ENCODE results near the gene FNDC3B.

The FNDC3B gene

GRCh38 chr3:172125053-172125452 lies 85.7 kb downstream of the FNDC3B start:
- DNase-seq (ENCODE audit: low spot score): no peak

GRCh38 chr3:172125963-172126457 lies 86.6 kb downstream of the FNDC3B start:
- DNase-seq (ENCODE audit: low spot score): peak; percentile 85
- TF ChIP-seq CTCF (IDR thresholded peaks at IDR 0.05): no peak
- H3K4me3 ChIP-seq: no peak overlapping the region
- H3K27ac ChIP-seq: peak overlapping the region; percentile 63 to 70

More at GRCh38 chr3:172125053-172125452, 85.7 kb downstream of the FNDC3B start:
- no peak for TF ChIP-seq CTCF (IDR thresholded peaks at IDR 0.05)
- H3K4me3 ChIP-seq: no peak overlapping the region
- H3K27ac ChIP-seq: peak overlapping the region; percentile 63 to 70

GRCh38 chr3:172126741-172127140 lies 87.4 kb downstream of the FNDC3B start:
- Histone ChIP-seq H3K27ac (peak overlapping the region; percentile 63 to 70), H3K4me3 (no peak overlapping the region)
- no peak for DNase-seq (ENCODE audit: low spot score)
- no peak for TF ChIP-seq CTCF (IDR thresholded peaks at IDR 0.05)

- no peak for TF ChIP-seq CTCF (IDR thresholded peaks at IDR 0.05)
- Histone ChIP-seq H3K27ac (peak overlapping the region; percentile 63 to 70), H3K4me3 (no peak overlapping the region)
- no peak for DNase-seq (ENCODE audit: low spot score)
Observed at GRCh38 chr3:172127141-172127540, 87.8 kb downstream of the FNDC3B start.

GRCh38 chr3:172127929-172128580 lies 88.7 kb downstream of the FNDC3B start:
- Histone ChIP-seq H3K4me3 (no peak overlapping the region), H3K27ac (peak overlapping the region; percentile 32 to 85)
- no peak for TF ChIP-seq CTCF (IDR thresholded peaks at IDR 0.05)
- DNase-seq (ENCODE audit: low spot score): no peak

- no peak for DNase-seq (ENCODE audit: low spot score)
- Histone ChIP-seq H3K27ac (peak overlapping the region in 1 of 2 donors; percentile 85), H3K4me3 (no peak overlapping the region)
- no peak for TF ChIP-seq CTCF (IDR thresholded peaks at IDR 0.05)
Observed at GRCh38 chr3:172128858-172129257, 89.5 kb downstream of the FNDC3B start.

GRCh38 chr3:172129498-172129849 lies 90.1 kb downstream of the FNDC3B start:
- no peak for DNase-seq (ENCODE audit: low spot score)
- H3K4me3 ChIP-seq: no peak overlapping the region
- H3K27ac ChIP-seq: peak overlapping the region; percentile 54 to 85
- no peak for TF ChIP-seq CTCF (IDR thresholded peaks at IDR 0.05)

All from coronary artery (tissue), 2 donors.